IPS DF 4.7 (cell line): ENCODE data around the gene ATF7IP.

Source experiments
- DNase-seq: peaks from one replicate; pipeline ENCODE4 v3.0.0-alpha.2; 2013; ENCODE audit warnings: low spot score; ENCODE audit errors: extremely low read depth

The ATF7IP gene

GRCh38 chr12:14482361-14482760 is 116.9 kb downstream of the ATF7IP start:
- DNase-seq, result no peak

- DNase-seq, result no peak
These were observed 117.4 kb downstream of the ATF7IP start for GRCh38 chr12:14482886-14483285.

DNA sequence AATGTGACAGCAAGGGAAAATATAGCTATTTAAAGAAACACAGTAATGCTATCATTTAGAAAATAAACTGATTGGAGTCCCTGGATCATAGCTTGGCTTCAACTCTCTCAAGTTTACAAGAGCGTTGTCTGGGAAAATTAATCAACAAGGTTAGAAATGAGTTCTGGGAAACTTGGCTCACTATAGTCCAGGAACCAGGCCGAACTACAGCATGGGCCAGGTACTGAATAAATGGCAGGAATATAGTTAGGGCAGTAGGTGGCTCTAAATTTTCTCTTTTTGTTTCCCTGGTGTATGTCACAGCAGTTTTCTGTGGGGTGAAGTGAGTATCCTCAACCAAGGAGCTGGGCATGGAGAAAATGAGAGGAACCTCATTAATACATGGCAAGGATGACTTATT is 129.8 kb downstream of the ATF7IP start:
- no peak for DNase-seq

DNA sequence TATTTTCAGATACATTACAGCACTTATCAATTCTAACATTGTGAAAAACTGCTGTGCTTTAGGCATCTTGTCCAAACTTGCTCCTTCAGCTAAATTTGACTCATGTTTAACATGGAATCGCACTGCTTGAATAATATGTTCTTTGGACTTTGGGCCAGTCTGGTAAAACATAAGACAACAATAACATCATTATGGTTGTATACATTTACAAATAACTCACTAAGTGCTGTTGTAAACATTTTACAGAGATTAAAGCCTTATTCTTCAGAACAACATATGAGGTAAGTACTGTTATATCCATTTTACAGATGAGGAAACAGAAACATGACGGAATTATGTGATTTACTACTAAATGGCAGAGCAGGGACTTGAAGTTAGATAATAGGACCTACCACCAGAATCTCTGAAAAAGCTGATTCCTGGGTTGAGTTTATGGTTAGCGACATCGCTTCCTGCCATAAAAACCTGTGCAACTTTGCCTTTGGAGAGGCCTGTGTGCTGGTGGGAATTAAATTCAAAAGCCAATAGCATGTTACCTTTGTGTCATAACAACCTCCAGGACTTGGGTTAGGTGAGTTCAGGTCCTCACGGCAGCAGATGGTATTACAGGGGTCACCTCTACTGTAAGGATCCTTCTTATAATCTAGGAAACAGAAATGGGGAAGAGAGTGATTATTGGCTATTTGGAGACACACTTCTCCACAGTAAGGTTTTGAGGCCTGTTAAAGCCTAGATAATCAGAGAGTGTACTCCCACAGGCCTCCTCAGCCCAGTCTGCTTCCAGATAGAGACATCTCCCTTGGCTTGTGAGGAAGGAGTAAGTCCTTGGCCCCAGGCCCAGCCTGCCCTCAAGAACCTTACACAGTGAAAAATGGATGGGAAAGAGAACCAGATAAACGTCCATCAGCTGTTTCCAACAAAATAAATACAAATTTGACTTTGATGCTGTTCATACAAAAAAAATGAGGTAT is 140.4 kb downstream of the ATF7IP start:
- DNase-seq, result no peak

- DNase-seq, result no peak
These were observed 145.1 kb downstream of the ATF7IP start for GRCh38 chr12:14510574-14510973.

DNA sequence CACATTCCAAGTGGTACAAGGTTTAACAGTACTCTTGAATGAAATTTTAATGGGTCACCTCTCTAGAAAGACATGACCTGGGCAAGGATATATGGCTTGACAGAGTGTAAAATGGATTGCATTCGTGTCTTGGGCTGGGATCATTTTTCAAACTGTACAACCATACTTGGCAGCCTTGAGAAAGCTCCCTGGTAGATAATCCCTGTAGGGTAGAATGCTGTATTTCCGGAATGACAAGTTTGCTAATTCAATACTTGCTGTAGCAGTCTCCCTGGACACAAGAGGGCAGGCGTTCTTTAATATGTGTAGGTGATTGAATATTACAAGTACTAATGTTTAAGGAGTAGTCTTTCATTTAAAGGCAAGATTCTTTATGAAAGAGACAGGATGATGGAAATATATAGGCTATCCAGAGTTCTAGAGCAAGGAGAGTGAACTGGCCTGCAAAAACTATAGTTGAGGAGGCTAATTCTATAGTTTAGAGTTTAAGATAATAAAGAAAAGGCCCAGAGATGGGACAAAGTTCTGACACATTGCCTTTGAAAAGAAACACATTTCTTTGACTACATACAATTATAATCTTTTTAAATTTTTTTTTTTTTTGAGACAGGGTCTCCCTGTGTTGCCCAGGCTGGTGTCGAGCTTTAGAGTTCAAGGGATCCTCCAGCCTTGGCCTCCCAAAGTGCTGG is 148.8 kb downstream of the ATF7IP start:
- peak; percentile 82 for DNase-seq

GRCh38 chr12:14514946-14515345 is 149.5 kb downstream of the ATF7IP start:
- DNase-seq, result no peak

GRCh38 chr12:14521822-14522221 is 156.3 kb downstream of the ATF7IP start:
- no peak for DNase-seq

GRCh38 chr12:14525964-14526363 is 160.5 kb downstream of the ATF7IP start:
- DNase-seq, result no peak

GRCh38 chr12:14532152-14532551 is 166.7 kb downstream of the ATF7IP start:
- DNase-seq, result no peak

- no peak for DNase-seq
These were observed 171.6 kb downstream of the ATF7IP start for GRCh38 chr12:14537088-14537487.

- no peak for DNase-seq
These were observed 175.4 kb downstream of the ATF7IP start for GRCh38 chr12:14540801-14541462.

GRCh38 chr12:14545144-14546124 is 180.0 kb downstream of the ATF7IP start:
- no peak for DNase-seq

DNA sequence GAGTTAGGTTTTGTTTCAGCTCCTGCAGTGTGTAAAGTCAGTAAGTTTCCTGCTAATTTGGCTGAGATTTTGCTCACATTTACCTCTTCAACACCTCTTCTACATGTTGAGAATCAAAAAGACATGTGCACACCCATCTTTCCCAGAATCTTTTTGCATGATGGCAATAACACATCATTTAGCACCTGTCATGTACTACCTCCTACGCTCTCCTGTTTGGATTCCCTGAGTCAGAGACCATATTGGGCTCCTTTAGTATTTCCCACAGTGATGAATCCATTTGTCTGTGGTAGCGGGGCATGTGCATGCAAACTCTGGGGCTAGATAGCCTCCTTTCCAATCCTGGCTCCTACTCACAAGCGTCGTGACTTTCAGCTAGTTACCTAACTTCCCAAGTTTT is 182.1 kb downstream of the ATF7IP start:
- no peak for DNase-seq

- DNase-seq, result no peak
These were observed 183.1 kb downstream of the ATF7IP start for GRCh38 chr12:14548609-14549008.
